ENCODE data around the gene MAMSTR. TPM values are rescaled to one million over a fixed set of nuclear protein-coding genes. Genes with fewer than 3 reads are reported as not detected.

MAMSTR gene
- polyA plus RNA-seq, 1 donor (not counting 4 experiments of a cell fraction or from before 2014, with no cell fraction given) = 0.35 TPM

- H4K20me1 ChIP-seq (ENCODE audit: control insufficient read depth, extremely low read depth, insufficient read depth, low read length) = no peaks in the 10 kb centered on the region
- dilution Hi-C loops (cut with MboI; ENCODE audit: extremely low pct_ligation_motif_present, low sequenced_read_pairs) = no loop called here
- H2AFZ ChIP-seq (ENCODE audit: control insufficient read depth, low read length) = no peak within 1 kb of the TSS
- DNase-seq (ENCODE audit: low read depth, low spot score) (no peak), FAIRE-seq (no peak)
- no peaks in the 10 kb centered on the region for H3K9me3 ChIP-seq (ENCODE audit: control insufficient read depth, low read depth, low read length)
- H3K36me3 ChIP-seq (ENCODE audit: control insufficient read depth in 2 of 2, extremely low read depth in 1 of 2, insufficient read depth in 2 of 2, low read length in 2 of 2) = peaks cover 2 to 7% of the 10 kb centered on the region in 2 experiments
- no peaks in the 10 kb centered on the region for H3K27me3 ChIP-seq (ENCODE audit: control insufficient read depth, extremely low read depth, insufficient read depth, low read length)
- H3K9ac ChIP-seq (ENCODE audit: control insufficient read depth, extremely low read depth, insufficient read depth, low read length) = no peak within 1 kb of the TSS
- no peak within 1 kb of the TSS for H3K27ac ChIP-seq (ENCODE audit: control insufficient read depth, insufficient read depth, low read length)
- peaks cover 4% of the 10 kb centered on the region for H3K9me1 ChIP-seq (ENCODE audit: control insufficient read depth, extremely low read depth, insufficient read depth, low read length)
- H3K79me2 ChIP-seq (ENCODE audit: control insufficient read depth, insufficient read depth, low read length) = peaks cover 13% of the 10 kb centered on the region
- H3K4me2 ChIP-seq (ENCODE audit: control insufficient read depth, extremely low read depth, insufficient read depth, low read depth, low read length) = no peak within 1 kb of the TSS
- peaks cover 9% of the 10 kb centered on the region for H3K4me1 ChIP-seq (ENCODE audit: control insufficient read depth, extremely low read depth, insufficient read depth, low read length)
- H3K4me3 ChIP-seq (ENCODE audit: control insufficient read depth in 2 of 3, extremely low read depth in 1 of 3, insufficient read depth in 2 of 3, low read depth in 1 of 3, low read length in 3 of 3) = no peak within 1 kb of the TSS
- TF ChIP-seq CTCF (optimal IDR thresholded peaks at IDR 0.05 in 1 of 3, IDR thresholded peaks at IDR 0.05 in 1 of 3, conservative IDR thresholded peaks at IDR 0.05 in 1 of 3; ENCODE audit: extremely low read depth in 1 of 3, insufficient read depth in 2 of 3, low read length in 3 of 3) (no peak), EZH2 (IDR thresholded peaks at IDR 0.05; ENCODE audit: low read length) (no peak)
These were observed 35.6 kb upstream of the MAMSTR start, which contains the start of gene FGF21 for GRCh38 chr19:48755084-48755641. Gene FGF21, plus strand, starts transcription at chr19:48755524. Its CDS starts 713 bp downstream, at chr19:48756237.

- Histone ChIP-seq H3K9ac (ENCODE audit: control insufficient read depth, extremely low read depth, insufficient read depth, low read length) (peak within 1 kb of the TSS; percentile 78), H3K4me3 (ENCODE audit: control insufficient read depth in 2 of 3, extremely low read depth in 1 of 3, insufficient read depth in 2 of 3, low read depth in 1 of 3, low read length in 3 of 3) (peak within 1 kb of the TSS; percentile 59 to 72 (median 69)), H3K9me3 (ENCODE audit: control insufficient read depth, low read depth, low read length) (no peaks in the 10 kb centered on the region), H2AFZ (ENCODE audit: control insufficient read depth, low read length) (peak within 1 kb of the TSS; percentile 80), H3K4me1 (ENCODE audit: control insufficient read depth, extremely low read depth, insufficient read depth, low read length) (peaks cover 9% of the 10 kb centered on the region), H4K20me1 (ENCODE audit: control insufficient read depth, extremely low read depth, insufficient read depth, low read length) (no peaks in the 10 kb centered on the region), H3K79me2 (ENCODE audit: control insufficient read depth, insufficient read depth, low read length) (peaks cover 21% of the 10 kb centered on the region), H3K27ac (ENCODE audit: control insufficient read depth, insufficient read depth, low read length) (peak within 1 kb of the TSS; percentile 59), H3K9me1 (ENCODE audit: control insufficient read depth, extremely low read depth, insufficient read depth, low read length) (peaks cover 4% of the 10 kb centered on the region), H3K27me3 (ENCODE audit: control insufficient read depth, extremely low read depth, insufficient read depth, low read length) (no peaks in the 10 kb centered on the region), H3K4me2 (ENCODE audit: control insufficient read depth, extremely low read depth, insufficient read depth, low read depth, low read length) (peak within 1 kb of the TSS; percentile 57), H3K36me3 (ENCODE audit: control insufficient read depth in 2 of 2, extremely low read depth in 1 of 2, insufficient read depth in 2 of 2, low read length in 2 of 2) (peaks cover 13 to 16% of the 10 kb centered on the region in 2 experiments)
- dilution Hi-C loops (cut with MboI; ENCODE audit: extremely low pct_ligation_motif_present, low sequenced_read_pairs) = no loop called here
- FAIRE-seq = peak; percentile 76
- TF ChIP-seq EZH2 (IDR thresholded peaks at IDR 0.05; ENCODE audit: low read length) (no peak), CTCF (optimal IDR thresholded peaks at IDR 0.05 in 1 of 3, IDR thresholded peaks at IDR 0.05 in 1 of 3, conservative IDR thresholded peaks at IDR 0.05 in 1 of 3; ENCODE audit: extremely low read depth in 1 of 3, insufficient read depth in 2 of 3, low read length in 3 of 3) (peak in 2 of 3 experiments; percentile 18 to 25)
- peak; percentile 48 for DNase-seq (ENCODE audit: low read depth, low spot score)
These were observed 33.2 kb upstream of the MAMSTR start, which contains the start of gene FUT1 for GRCh38 chr19:48752496-48753365. Gene FUT1, minus strand, starts transcription at chr19:48752641. Its CDS starts 1,360 bp downstream, at chr19:48751281.
